GM19452 (cell line): ENCODE measurements around the gene SCARF2.
"Not testable (repeated sequence)": the region's sequence is repeated elsewhere in the genome, so short reads cannot be mapped to it uniquely, and the experiment has no call there.

Experiments
- ATAC-seq: cut with Tn5 transposase; IDR thresholded peaks from one replicate; pipeline ENCODE4 v1.9.1; 2021; ENCODE audit not compliant: unreplicated experiment

Gene SCARF2

GRCh38 chr22:20412474-20413216, 25.0 kb downstream of the SCARF2 start:
- no peak for ATAC-seq

GRCh38 chr22:20409385-20409784, 28.2 kb downstream of the SCARF2 start:
- not testable (repeated sequence) for ATAC-seq

- no peak for ATAC-seq
These were observed 28.7 kb downstream of the SCARF2 start for GRCh38 chr22:20408891-20409290.

GRCh38 chr22:20407829-20408228, 29.8 kb downstream of the SCARF2 start:
- ATAC-seq = no peak

GRCh38 chr22:20406686-20407408, 30.8 kb downstream of the SCARF2 start:
- ATAC-seq = no peak

- ATAC-seq = no peak
These were observed 31.5 kb downstream of the SCARF2 start for GRCh38 chr22:20405931-20406685.

GRCh38 chr22:20405291-20405930, 32.2 kb downstream of the SCARF2 start:
- ATAC-seq = no peak

- ATAC-seq = no peak
These were observed 32.7 kb downstream of the SCARF2 start for GRCh38 chr22:20404881-20405280.

- no peak for ATAC-seq
These were observed 33.9 kb downstream of the SCARF2 start for GRCh38 chr22:20403779-20404140.

GRCh38 chr22:20402960-20403778, 34.5 kb downstream of the SCARF2 start:
- no peak for ATAC-seq

GRCh38 chr22:20401376-20402014, 36.1 kb downstream of the SCARF2 start:
- no peak for ATAC-seq

GRCh38 chr22:20400606-20401375, 36.8 kb downstream of the SCARF2 start:
- ATAC-seq = no peak

GRCh38 chr22:20399866-20400605, 37.6 kb downstream of the SCARF2 start:
- ATAC-seq = no peak

GRCh38 chr22:20398420-20398819, 39.2 kb downstream of the SCARF2 start:
- ATAC-seq = no peak

- ATAC-seq = no peak
These were observed 40.1 kb downstream of the SCARF2 start for GRCh38 chr22:20397498-20397897.

GRCh38 chr22:20396639-20397038, 41.0 kb downstream of the SCARF2 start:
- ATAC-seq = no peak

- ATAC-seq = no peak
These were observed 41.7 kb downstream of the SCARF2 start for GRCh38 chr22:20395907-20396287.

GRCh38 chr22:20395181-20395906, 42.3 kb downstream of the SCARF2 start:
- ATAC-seq = no peak
